ENCODE measurements around the gene EPHA6. TPM values are rescaled to one million over a fixed set of nuclear protein-coding genes. Genes with fewer than 3 reads are reported as not detected.

Gene EPHA6
- total RNA-seq, 1 donor from 2014 or later = 1.2 TPM

DNA sequence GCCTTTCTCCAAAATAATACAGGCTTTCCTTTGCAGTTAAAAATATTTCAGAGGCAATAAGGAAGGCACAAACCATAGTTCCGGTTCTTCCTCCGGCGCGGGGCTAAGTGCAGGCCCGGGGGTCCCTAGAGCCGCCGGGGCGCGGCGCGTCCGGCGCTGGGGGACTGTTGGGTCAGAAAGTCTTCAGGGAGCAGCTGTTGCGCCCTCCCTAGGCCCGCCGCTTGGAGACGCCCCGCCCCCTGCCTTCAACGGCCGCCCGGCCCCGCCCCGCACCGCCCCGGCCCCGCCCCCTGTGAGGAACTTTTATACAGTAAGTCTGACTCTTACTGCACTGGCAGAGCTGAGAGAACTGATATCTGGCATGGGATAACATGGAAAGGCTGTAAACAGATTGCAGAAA lies 667.0 kb downstream of the EPHA6 start:
- H3K9me3 ChIP-seq = no peaks in the 10 kb centered on the region
- no peak overlapping the region for H3K4me3 ChIP-seq
- no peak overlapping the region for H3K27ac ChIP-seq
- TF ChIP-seq, protein P1, sequence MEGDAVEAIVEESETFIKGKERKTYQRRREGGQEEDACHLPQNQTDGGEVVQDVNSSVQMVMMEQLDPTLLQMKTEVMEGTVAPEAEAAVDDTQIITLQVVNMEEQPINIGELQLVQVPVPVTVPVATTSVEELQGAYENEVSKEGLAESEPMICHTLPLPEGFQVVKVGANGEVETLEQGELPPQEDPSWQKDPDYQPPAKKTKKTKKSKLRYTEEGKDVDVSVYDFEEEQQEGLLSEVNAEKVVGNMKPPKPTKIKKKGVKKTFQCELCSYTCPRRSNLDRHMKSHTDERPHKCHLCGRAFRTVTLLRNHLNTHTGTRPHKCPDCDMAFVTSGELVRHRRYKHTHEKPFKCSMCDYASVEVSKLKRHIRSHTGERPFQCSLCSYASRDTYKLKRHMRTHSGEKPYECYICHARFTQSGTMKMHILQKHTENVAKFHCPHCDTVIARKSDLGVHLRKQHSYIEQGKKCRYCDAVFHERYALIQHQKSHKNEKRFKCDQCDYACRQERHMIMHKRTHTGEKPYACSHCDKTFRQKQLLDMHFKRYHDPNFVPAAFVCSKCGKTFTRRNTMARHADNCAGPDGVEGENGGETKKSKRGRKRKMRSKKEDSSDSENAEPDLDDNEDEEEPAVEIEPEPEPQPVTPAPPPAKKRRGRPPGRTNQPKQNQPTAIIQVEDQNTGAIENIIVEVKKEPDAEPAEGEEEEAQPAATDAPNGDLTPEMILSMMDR (IDR thresholded peaks at IDR 0.05) = no peak
- no peak for TF ChIP-seq POLR2A (IDR thresholded peaks at IDR 0.05)
- no peak for TF ChIP-seq POLR2AphosphoS5 (IDR thresholded peaks at IDR 0.05; ENCODE audit: insufficient read depth in 1 of 2, low read depth in 1 of 2)
- H3K4me1 ChIP-seq = no peaks in the 10 kb centered on the region
- no peaks in the 10 kb centered on the region for H3K27me3 ChIP-seq
- intact Hi-C loops (cut with DNase I) = no loop called here
- DNase-seq (ENCODE audit: extremely low spot score in 2 of 2) = no peak
- H3K36me3 ChIP-seq = no peaks in the 10 kb centered on the region

DNA sequence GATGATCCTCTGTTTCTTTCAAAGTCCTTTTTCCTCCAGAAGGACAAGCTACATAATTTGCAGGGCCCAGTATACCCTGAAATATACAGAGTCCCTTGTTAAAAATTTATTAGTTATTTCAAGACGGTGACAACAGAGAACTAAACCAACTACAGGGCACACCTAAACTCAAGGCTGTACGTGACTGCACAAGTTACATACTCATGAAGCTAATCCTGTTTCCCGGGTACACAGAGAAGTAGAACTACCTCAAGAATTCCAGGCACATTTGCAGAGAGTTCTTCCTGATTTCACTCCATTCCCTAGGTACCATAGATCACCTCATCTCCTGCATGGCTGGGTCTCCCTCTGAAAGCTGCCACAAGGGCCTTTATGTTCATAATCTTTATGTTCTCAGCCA lies 670.8 kb downstream of the EPHA6 start:
- intact Hi-C loops (cut with DNase I) = no loop called here
- Histone ChIP-seq H3K9me3 (no peaks in the 10 kb centered on the region), H3K36me3 (no peaks in the 10 kb centered on the region), H3K27ac (no peak overlapping the region), H3K4me1 (no peaks in the 10 kb centered on the region), H3K27me3 (no peaks in the 10 kb centered on the region), H3K4me3 (no peak overlapping the region)
- DNase-seq (ENCODE audit: extremely low spot score in 2 of 2) = no peak
- TF ChIP-seq, protein P1 (IDR thresholded peaks at IDR 0.05) = no peak
- TF ChIP-seq POLR2AphosphoS5 (IDR thresholded peaks at IDR 0.05; ENCODE audit: insufficient read depth in 1 of 2, low read depth in 1 of 2) (no peak), POLR2A (IDR thresholded peaks at IDR 0.05) (no peak)

DNA sequence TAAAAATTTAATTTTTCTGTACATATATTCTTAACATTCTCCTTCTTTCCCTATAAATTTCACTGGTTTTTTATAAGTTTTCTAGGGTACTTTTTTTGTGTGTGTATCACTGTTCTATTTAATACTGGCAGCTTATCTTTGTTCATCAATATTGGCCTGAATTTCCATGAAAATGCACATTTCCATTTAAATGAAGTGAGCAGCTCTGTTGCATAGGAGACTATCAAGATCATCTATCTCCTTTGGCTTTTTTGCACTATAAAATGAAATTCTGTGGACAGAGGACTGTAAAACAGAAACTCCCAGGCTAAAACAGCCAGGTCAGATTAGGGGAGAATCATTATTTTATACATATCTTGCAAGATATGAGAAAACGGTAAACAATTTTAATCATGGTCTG lies 673.2 kb downstream of the EPHA6 start:
- H3K27ac ChIP-seq = no peak overlapping the region
- no peaks in the 10 kb centered on the region for H3K4me1 ChIP-seq
- intact Hi-C loops (cut with DNase I) = no loop called here
- no peaks in the 10 kb centered on the region for H3K36me3 ChIP-seq
- no peak for DNase-seq (ENCODE audit: extremely low spot score in 2 of 2)
- TF ChIP-seq, protein P1 (IDR thresholded peaks at IDR 0.05) = no peak
- TF ChIP-seq POLR2A (IDR thresholded peaks at IDR 0.05) (no peak), POLR2AphosphoS5 (IDR thresholded peaks at IDR 0.05; ENCODE audit: insufficient read depth in 1 of 2, low read depth in 1 of 2) (no peak)
- no peaks in the 10 kb centered on the region for H3K27me3 ChIP-seq
- no peaks in the 10 kb centered on the region for H3K9me3 ChIP-seq
- no peak overlapping the region for H3K4me3 ChIP-seq

DNA sequence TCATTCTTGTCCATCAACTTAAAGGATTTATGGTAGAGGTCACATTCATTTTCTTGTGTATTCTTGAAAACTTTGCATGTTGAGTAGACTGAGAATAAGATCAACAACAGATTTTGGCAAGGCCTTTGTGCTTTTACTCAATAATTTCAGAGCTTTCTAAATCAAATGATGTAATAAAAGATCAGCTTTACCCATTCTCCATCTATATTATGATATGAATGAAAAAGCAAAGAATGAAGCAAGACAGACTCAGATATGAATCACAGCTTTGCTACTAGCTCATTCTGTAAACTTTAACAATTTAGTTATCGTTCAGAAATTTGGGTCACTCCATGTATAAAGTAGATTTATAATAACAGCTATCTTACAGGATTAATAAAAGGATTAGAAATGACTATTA lies 674.3 kb downstream of the EPHA6 start:
- Histone ChIP-seq H3K27ac (no peak overlapping the region), H3K36me3 (no peaks in the 10 kb centered on the region), H3K4me3 (no peak overlapping the region), H3K9me3 (no peaks in the 10 kb centered on the region), H3K27me3 (no peaks in the 10 kb centered on the region), H3K4me1 (no peaks in the 10 kb centered on the region)
- intact Hi-C loops (cut with DNase I) = no loop called here
- DNase-seq (ENCODE audit: extremely low spot score in 2 of 2) = no peak
- no peak for TF ChIP-seq POLR2A (IDR thresholded peaks at IDR 0.05)
- TF ChIP-seq, protein P1 (IDR thresholded peaks at IDR 0.05) = no peak
- TF ChIP-seq POLR2AphosphoS5 (IDR thresholded peaks at IDR 0.05; ENCODE audit: insufficient read depth in 1 of 2, low read depth in 1 of 2) = no peak

GRCh38 chr3:97495896-97496295 lies 681.5 kb downstream of the EPHA6 start:
- intact Hi-C loops (cut with DNase I) = no loop called here
- Histone ChIP-seq H3K36me3 (no peaks in the 10 kb centered on the region), H3K27me3 (no peaks in the 10 kb centered on the region), H3K9me3 (no peaks in the 10 kb centered on the region), H3K27ac (no peak overlapping the region), H3K4me1 (no peaks in the 10 kb centered on the region), H3K4me3 (no peak overlapping the region)
- no peak for DNase-seq (ENCODE audit: extremely low spot score in 2 of 2)
- TF ChIP-seq POLR2AphosphoS5 (IDR thresholded peaks at IDR 0.05; ENCODE audit: insufficient read depth in 1 of 2, low read depth in 1 of 2) = no peak
- no peak for TF ChIP-seq POLR2A (IDR thresholded peaks at IDR 0.05)
- TF ChIP-seq, protein P1 (IDR thresholded peaks at IDR 0.05) = no peak
